GM12872 (cell line): ENCODE data around the gene NME4.

Source experiments
- CTCF ChIP-seq: IDR thresholded peaks from 3 replicates; pipeline ENCODE4 v1.5.1; 2011; ENCODE audit warnings: low read depth, mild to moderate bottlenecking, low read length, moderate library complexity; ENCODE audit not compliant: insufficient read depth

NME4 gene

DNA sequence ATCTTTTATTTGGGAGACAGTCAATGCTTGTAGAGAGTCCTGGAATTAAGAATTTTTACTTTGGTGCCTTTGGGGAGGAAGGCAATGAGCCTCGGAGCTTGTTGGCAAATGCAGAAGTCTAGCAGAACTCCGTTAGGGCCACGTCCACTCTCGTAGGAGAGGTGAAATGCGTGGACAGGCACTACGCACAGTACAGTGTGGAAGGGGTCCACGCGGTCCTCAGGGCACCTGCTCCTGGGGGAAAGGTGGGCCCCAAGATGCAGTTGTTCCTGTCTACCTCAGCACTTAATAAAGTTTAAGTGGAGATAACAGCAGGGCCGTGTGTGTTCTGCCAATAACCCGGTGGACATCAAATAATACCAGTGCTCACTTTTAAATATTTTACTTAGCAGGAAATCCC, 30.3 kb downstream of the NME4 start:
- TF ChIP-seq CTCF: no peak

DNA sequence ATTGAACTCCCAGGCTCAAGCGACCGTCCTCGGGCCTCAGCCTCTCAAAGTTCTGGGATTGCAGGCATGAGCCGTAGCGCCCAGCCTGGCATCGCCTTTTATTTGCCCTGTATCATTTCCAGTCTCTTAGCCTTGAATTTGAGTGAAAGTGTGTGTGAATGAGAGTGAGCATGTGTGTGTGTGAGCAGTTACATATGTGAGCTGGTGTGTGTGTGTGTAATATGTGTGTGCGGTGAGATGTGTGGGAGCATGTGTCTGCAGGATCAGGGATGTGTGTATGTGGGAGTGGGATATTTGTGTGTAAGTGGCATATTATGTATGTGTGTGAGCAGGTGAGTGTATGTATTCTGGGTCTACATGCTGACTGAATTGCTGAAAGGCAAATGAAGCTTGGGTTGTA, 33.9 kb downstream of the NME4 start:
- TF ChIP-seq CTCF: no peak

DNA sequence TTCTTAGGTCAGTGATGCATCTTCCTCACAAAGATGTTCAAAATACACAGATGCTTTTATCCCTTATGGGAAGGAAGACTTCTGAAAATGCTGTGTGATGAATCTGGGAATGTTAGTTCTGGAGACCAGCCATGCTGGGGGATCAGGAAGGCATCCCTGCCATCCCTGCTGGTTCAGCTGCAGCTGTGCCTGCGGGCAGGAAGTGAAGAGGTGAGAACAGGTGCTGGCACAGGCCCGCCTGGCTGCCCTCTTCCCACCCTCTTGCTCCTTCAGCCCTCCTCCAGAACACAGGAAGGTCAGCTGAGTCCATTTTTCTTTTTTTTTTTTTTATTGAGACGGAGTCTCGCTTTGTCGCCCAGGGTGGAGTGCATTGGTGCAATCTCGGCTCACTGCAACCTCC, 43.6 kb downstream of the NME4 start:
- no peak for TF ChIP-seq CTCF

GRCh38 chr16:441447-441846, 44.4 kb downstream of the NME4 start:
- no peak for TF ChIP-seq CTCF

GRCh38 chr16:442976-443375, 46.0 kb downstream of the NME4 start:
- no peak for TF ChIP-seq CTCF

- TF ChIP-seq CTCF: no peak
These were observed 47.0 kb downstream of the NME4 start for GRCh38 chr16:444027-444426.

DNA sequence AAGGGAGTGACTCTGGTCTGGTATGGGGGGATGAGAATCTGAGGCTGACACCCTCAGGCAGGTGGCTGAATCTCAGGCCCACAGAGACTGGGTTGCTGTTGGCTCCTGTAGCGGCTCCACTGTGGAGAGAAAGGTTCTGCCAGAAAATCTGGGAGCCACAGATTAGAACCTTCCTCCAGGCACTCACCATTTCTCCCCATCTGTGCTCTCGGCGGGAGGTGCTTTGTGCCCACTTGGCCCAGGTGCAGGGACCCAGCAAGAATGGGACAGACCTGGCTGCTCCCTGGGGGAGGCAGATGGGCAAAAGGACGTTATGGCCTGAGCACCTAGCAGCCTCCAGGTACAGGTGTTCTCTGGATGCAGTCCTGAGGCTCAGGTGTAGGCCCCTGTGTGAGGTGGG, 48.6 kb downstream of the NME4 start:
- TF ChIP-seq CTCF: no peak
